ENCODE measurements around the gene CRY2.
"Not testable (repeated sequence)": the region's sequence is repeated elsewhere in the genome, so short reads cannot be mapped to it uniquely, and the experiment has no call there.

The CRY2 gene

DNA sequence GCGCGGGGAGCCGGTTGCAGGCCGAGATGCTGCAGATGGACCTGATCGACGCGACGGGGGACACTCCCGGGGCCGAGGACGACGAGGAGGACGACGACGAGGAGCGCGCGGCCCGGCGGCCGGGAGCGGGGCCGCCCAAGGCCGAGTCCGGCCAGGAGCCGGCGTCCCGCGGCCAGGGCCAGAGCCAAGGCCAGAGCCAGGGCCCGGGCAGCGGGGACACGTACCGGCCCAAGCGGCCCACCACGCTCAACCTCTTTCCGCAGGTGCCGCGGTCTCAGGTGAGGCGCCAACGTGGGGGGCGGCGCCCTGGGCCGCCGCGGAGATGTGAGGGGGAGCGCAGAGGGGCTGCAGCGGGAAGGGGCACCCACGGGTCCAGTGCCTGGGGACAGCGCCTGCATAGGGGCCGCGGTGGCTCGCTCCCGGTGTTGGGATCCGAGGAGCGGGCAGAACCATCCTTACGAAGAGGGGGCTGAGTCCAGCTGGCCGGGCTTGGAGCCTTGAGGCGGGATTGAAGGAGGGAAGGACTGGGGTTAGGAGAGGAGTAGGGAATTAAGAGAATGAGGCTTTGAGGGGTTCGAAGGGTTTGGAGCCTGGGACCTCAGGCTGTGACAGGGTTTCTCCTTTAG is 53.0 kb downstream of the CRY2 start:
- DNase-seq = not testable (repeated sequence)

DNA sequence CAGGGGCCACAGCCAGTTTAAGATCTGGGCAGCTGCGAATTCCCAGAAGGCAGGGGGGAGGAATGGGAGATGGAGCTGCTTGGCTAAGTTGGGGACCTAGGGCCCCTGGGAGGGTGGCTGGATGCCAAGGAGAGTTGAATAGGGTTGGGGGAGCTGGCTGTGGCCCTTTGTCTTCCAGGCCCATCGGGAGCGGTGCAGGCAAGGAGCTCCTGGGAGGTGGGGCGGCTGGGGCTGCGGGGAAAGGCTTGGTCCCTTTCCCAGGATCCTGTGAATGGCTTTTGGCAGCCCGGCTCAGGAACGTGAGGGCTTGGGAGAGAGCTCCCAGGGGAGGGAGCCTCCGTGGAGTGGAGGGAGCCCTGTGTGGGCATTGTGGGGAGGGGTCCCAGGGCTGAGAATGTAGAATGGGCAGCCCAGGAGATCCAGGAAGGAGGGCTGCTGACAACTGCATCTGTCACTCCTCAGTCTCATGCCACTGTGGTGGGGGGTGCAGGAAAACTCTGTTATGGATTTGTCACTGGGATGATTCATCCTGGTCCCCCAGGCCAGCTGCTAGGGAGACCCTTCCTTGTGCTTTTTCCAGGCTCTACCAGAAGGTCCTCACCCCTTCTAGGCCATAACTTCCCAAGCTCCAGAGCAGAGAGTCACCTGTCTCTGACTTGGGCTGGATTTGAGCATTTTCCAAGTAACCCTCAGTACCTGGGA is 53.8 kb downstream of the CRY2 start:
- no peak for DNase-seq

GRCh38 chr11:45901626-45902025 is 54.4 kb downstream of the CRY2 start:
- no peak for DNase-seq

- no peak for DNase-seq
These were observed 55.4 kb downstream of the CRY2 start for GRCh38 chr11:45902452-45903380.

DNA sequence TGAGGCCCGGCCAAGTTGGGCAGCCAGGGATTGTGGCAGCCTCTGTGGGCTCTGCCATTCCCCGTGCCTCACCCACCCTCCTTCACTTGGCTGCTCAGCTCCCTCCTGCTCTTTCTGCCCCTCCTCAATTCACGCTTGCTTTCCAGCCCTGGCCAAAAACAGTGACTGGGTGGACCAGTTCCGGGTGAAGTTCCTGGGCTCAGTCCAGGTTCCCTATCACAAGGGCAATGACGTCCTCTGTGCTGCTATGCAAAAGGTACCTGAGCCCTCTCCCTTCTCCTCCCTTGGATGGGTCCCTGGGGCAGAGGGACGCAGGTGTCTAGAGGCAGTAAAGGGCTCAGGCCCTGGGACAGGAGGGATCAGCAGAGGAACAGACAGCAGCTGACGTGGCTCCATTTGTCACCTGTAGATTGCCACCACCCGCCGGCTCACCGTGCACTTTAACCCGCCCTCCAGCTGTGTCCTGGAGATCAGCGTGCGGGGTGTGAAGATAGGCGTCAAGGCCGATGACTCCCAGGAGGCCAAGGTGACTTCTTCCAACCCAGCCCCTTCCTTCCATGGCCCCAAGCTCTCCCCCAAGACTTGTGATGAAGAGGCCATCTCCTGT is 57.1 kb downstream of the CRY2 start:
- no peak for DNase-seq

- DNase-seq = no peak
These were observed 57.8 kb downstream of the CRY2 start for GRCh38 chr11:45905095-45905494.

DNA sequence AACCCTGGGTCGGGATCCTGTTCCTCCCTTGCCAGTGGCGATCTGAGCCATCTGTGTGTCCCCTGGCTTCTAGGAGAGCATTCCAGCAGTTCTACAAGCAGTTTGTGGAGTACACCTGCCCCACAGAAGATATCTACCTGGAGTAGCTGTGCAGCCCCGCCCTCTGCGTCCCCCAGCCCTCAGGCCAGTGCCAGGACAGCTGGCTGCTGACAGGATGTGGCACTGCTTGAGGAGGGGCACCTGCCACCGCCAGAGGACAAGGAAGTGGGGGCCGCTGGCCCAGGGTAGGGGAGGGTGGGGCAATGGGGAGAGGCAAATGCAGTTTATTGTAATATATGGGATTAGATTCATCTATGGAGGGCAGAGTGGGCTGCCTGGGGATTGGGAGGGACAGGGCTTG is 58.3 kb downstream of the CRY2 start:
- DNase-seq = not testable (repeated sequence)

DNA sequence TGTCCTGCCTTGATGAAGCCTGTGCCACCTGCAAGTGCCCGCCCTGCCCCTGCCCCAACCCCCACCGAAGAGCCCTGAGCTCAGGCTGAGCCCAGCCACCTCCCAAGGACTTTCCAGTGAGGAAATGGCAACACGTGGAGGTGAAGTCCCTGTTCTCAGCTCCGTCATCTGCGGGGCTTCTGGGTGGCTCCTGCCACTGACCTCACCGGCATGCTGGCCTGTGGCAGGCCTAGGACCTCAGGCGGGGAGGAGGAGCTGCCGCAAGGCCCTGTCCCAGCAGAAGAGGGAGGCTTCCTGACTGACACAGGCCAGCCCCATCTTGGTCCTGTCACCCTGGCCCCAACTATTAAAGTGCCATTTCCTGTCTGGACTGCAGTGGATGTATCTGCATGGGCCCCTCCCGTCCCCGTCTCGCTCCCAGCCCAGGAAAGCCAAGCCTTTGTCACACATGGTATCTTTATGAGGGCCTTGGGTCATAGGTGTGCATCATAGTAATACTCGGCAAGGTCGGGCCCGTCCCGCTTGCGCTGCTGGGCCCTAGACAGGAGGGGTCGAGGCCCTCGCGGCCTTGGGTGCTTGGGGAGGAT is 58.9 kb downstream of the CRY2 start:
- DNase-seq = no peak

GRCh38 chr11:45906965-45907611 is 59.8 kb downstream of the CRY2 start, which contains the start of gene FREY1:
Gene FREY1 (minus strand): TSS chr11:45907271. CDS start chr11:45907245, 26 bp downstream.
- no peak for DNase-seq

DNA sequence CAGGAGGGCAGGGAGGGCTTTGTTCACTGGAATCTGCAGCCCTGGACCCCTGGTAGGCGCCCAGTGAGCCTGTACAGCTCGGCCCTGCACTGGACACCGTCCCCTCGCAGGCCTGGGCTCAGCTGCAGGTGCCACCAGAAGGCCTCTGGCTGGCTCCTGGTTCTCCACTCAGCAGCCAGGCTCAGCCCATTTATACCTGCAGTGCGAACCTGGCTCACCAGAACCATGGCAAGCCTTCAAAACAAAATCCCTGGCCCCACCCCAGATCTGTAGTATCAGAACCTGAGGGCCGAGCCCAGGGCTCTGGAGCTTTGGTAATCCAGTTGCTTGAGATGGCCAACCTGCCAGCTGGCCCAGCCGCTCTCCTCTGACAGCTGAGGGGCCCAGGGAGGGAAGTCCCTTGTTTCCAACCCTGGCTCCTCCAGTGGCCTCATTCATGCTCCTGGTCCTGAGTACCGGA is 60.7 kb downstream of the CRY2 start:
- no peak for DNase-seq

GRCh38 chr11:45909594-45910475 is 62.6 kb downstream of the CRY2 start:
- DNase-seq = no peak

- no peak for DNase-seq
These were observed 63.3 kb downstream of the CRY2 start for GRCh38 chr11:45910623-45911022.

DNA sequence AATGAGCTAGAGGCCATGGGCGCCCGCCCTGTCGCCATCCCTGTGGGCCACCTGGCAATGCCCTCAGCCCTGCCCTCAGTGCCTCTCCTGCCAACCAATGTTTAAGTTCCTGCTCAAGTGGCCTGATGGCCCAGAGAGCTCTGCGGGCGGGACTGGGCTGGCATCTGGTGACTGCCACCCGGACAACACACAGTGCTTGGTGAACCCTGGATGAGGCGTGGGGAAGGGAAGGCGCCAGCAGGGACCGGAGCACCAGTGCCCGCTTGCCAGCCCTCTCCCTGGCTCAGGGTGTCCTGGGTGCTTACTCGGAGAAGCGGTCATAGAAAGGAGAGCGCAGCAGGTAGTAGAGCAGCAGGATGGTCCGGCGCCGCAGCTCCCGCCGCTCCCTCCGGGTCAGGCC is 66.2 kb downstream of the CRY2 start:
- DNase-seq = no peak

GRCh38 chr11:45913942-45914635 is 66.8 kb downstream of the CRY2 start:
- DNase-seq = no peak

DNA sequence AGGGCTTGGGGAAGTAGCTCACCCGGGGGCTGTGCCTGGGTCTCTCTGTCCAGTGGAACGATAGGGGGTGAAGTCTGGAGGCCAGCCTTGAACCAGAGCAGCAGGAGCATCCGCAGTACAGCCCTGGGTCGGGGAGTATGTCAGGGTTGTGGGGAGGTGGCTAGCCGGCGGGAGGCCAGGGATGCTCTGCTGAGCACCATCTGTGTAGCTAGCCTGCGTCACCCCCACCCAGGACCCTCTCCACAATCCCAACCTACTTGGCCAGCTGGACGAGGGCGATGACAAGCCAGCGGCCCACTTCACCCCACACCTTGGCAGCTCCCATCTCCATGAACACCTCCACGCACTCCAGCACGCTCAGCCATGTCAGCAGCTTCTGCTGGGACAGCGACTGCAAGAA is 68.2 kb downstream of the CRY2 start:
- DNase-seq = no peak

- no peak for DNase-seq
These were observed 70.0 kb downstream of the CRY2 start for GRCh38 chr11:45917286-45917622.

DNA sequence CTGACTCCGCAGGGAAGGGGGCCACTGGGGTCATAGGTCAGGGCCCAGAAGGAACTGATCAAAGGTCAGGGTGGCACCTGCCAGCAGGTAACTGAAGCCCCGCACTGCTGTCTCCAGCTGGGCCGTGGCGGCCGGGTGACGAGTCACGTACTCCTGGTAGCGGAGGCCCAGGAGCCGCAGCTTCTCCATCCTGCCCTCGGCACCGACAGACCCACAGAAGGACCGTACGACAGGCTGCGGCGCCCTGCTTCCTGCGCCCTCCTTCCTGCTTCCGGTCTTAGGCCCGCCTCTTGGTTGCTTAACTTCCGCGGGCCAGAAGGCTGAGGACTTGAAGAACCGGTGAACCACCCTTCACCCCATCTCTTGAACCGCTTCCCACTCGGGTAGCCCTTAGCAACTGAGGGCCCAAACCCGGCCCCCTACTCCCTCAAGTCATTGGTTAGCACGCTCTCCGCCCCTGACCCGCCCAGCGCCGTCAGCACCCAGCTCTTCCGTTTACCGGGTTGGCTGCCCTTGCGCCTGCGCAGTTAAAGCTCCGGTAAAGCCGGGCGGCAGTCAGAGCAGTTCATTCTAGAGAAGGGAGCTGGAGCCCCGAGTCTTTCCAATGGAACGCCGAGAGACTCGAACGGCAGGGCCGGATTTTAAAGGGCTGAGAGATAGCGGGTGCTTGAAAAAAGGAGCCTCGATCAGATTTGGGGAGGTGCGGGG is 70.5 kb downstream of the CRY2 start, which contains the start of gene PEX16:
TSS of gene PEX16 (minus strand) at position 255 of the 708 bp plus-strand sequence. CDS start at position 189, 66 bp downstream.
- peak; percentile 98 for DNase-seq

GRCh38 chr11:45918331-45918941 is 71.2 kb downstream of the CRY2 start:
- peak; percentile 12 to 80 for DNase-seq

Measured in SW 1271 (cell line).